HL-60 (cell line): ENCODE measurements around the gene TRIM26.

ENCODE experiments used
- DNase-seq, 2 experiments: peaks; one replicate each; pipeline ENCODE4 v3.0.0-alpha.2; 2010 to 2020; ENCODE audit warnings: low read depth in 1 of 2, low spot score in 1 of 2
- H3K27ac ChIP-seq: fragments of 250-450 bp; sonication (Bioruptor Pico); replicated peaks from 2 replicates; pipeline ENCODE4 v1.5.1; 2020; ENCODE audit warnings: mild to moderate bottlenecking, moderate library complexity
- H3K27me3 ChIP-seq: fragments of 250-450 bp; sonication (Bioruptor Pico); 2 replicates; pipeline ENCODE4 v1.5.1; 2021; ENCODE audit warnings: mild to moderate bottlenecking, moderate library complexity; ENCODE audit not compliant: insufficient read depth, poor library complexity, severe bottlenecking
- H3K4me3 ChIP-seq: replicated peaks from 2 replicates; pipeline ENCODE4 v1.5.1; 2011; ENCODE audit warnings: mild to moderate bottlenecking, control low read depth, low read length; ENCODE audit not compliant: insufficient read depth
- GABPA ChIP-seq: IDR thresholded peaks from 2 replicates; pipeline ENCODE4 v1.6.1; 2012; ENCODE audit warnings: low read depth
- POLR2AphosphoS5 ChIP-seq: IDR thresholded peaks from 2 replicates; pipeline ENCODE4 v1.6.1; 2012; ENCODE audit warnings: low read depth
- SPI1 ChIP-seq: IDR thresholded peaks from 2 replicates; pipeline ENCODE4 v1.6.1; 2012; ENCODE audit warnings: low read depth, mild to moderate bottlenecking, borderline replicate concordance
- TF ChIP-seq, protein P1 (sequence below): IDR thresholded peaks from 2 replicates; pipeline ENCODE4 v1.6.1; 2012; ENCODE audit warnings: low read depth; ENCODE audit not compliant: insufficient replicate concordance
- TF ChIP-seq, protein P2 (sequence below): IDR thresholded peaks from one replicate; pipeline ENCODE4 v1.5.1; 2011; ENCODE audit warnings: low read length, control low read depth, inconsistent platforms; ENCODE audit not compliant: insufficient read depth

Gene TRIM26

DNA sequence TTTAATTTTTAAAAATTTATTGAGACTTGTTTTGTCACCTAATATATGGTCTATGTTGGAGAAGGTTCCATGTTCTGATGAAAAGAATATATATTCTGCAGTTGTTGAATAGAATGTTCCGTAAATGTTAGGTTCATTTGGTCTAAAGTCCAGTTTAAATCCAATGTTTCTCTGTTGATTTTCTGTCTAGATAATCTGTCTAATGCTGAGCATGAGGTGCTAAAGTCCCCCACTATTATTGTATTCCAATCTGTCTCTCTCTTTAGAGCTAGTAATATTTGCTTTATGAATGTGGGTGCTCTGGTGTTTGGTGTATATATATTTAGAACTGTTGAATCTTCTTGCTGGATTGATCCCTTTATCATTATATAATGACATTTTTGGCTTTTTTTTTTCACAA is 34.4 kb downstream of the TRIM26 start:
- H3K4me3 ChIP-seq = no peak overlapping the region
- TF ChIP-seq GABPA (no peak), SPI1 (no peak), POLR2AphosphoS5 (no peak)
- TF ChIP-seq, protein P1, sequence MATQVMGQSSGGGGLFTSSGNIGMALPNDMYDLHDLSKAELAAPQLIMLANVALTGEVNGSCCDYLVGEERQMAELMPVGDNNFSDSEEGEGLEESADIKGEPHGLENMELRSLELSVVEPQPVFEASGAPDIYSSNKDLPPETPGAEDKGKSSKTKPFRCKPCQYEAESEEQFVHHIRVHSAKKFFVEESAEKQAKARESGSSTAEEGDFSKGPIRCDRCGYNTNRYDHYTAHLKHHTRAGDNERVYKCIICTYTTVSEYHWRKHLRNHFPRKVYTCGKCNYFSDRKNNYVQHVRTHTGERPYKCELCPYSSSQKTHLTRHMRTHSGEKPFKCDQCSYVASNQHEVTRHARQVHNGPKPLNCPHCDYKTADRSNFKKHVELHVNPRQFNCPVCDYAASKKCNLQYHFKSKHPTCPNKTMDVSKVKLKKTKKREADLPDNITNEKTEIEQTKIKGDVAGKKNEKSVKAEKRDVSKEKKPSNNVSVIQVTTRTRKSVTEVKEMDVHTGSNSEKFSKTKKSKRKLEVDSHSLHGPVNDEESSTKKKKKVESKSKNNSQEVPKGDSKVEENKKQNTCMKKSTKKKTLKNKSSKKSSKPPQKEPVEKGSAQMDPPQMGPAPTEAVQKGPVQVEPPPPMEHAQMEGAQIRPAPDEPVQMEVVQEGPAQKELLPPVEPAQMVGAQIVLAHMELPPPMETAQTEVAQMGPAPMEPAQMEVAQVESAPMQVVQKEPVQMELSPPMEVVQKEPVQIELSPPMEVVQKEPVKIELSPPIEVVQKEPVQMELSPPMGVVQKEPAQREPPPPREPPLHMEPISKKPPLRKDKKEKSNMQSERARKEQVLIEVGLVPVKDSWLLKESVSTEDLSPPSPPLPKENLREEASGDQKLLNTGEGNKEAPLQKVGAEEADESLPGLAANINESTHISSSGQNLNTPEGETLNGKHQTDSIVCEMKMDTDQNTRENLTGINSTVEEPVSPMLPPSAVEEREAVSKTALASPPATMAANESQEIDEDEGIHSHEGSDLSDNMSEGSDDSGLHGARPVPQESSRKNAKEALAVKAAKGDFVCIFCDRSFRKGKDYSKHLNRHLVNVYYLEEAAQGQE = no peak
- no peak for DNase-seq
- peaks cover 19% of the 10 kb centered on the region for H3K27me3 ChIP-seq
- no peak overlapping the region for H3K27ac ChIP-seq

DNA sequence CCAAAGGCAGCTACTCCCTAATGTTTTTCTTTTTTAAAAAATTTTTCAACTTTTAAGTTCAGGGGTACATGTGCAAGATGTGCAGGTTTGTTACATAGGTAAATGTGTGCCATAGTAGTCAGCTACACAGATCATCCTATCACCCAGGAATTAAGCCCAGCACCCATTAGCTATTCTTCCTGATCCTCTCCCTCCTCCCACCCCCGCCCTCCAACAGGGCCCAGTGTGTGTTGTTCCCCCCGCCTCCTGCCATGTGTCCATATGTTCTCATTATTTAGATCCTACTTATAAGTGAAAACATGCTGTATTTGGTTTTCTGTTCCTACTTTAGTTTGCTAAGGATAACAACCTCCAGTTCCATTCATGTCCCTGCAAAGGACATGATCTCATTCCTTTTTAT is 37.4 kb downstream of the TRIM26 start:
- H3K27ac ChIP-seq = no peak overlapping the region
- no peak for DNase-seq

DNA sequence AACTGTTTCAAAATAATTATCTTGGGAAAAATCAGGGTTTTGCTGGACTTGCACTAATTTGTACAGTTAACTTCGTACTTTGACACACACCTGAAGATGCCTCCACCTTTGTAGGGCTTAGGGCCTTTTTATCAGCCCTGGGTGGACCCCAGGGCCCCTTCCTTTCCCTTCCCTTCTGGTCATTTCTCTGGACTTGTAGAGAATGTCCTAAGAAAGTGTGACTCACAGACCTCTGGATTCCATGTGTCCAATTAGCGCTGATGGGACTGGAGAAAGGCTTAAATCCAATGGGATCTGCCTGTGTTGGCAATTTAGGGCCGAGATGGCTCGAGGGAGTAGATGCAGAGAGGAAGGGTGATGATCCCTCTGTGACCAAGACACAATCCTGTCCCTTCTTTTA is 40.5 kb downstream of the TRIM26 start:
- no peak for DNase-seq
- H3K27ac ChIP-seq = no peak overlapping the region
- peaks cover 50% of the 10 kb centered on the region for H3K27me3 ChIP-seq
- no peak for TF ChIP-seq GABPA
- no peak for TF ChIP-seq POLR2AphosphoS5
- TF ChIP-seq SPI1 = no peak
- TF ChIP-seq, protein P1 = no peak
- TF ChIP-seq, protein P2, sequence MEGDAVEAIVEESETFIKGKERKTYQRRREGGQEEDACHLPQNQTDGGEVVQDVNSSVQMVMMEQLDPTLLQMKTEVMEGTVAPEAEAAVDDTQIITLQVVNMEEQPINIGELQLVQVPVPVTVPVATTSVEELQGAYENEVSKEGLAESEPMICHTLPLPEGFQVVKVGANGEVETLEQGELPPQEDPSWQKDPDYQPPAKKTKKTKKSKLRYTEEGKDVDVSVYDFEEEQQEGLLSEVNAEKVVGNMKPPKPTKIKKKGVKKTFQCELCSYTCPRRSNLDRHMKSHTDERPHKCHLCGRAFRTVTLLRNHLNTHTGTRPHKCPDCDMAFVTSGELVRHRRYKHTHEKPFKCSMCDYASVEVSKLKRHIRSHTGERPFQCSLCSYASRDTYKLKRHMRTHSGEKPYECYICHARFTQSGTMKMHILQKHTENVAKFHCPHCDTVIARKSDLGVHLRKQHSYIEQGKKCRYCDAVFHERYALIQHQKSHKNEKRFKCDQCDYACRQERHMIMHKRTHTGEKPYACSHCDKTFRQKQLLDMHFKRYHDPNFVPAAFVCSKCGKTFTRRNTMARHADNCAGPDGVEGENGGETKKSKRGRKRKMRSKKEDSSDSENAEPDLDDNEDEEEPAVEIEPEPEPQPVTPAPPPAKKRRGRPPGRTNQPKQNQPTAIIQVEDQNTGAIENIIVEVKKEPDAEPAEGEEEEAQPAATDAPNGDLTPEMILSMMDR = no peak
- H3K4me3 ChIP-seq = no peak overlapping the region

More for the DNA sequence above, 37.4 kb downstream of the TRIM26 start:
- Histone ChIP-seq H3K27me3 (peaks cover 43% of the 10 kb centered on the region), H3K4me3 (no peak overlapping the region)
- TF ChIP-seq, protein P2 = no peak
- TF ChIP-seq, protein P1 = no peak
- TF ChIP-seq SPI1 (no peak), GABPA (no peak), POLR2AphosphoS5 (no peak)
